Measurements from ENCODE around the gene FMNL3.

FMNL3 gene

GRCh38 chr12:49674318-49674981 is 32.8 kb downstream of the FMNL3 start:
- DNase-seq (ENCODE audit: low spot score), result no peak
- Mint-ChIP-seq H3K4me3 (no peak overlapping the region), H3K27me3 (ENCODE audit: low read depth) (no peaks in the 10 kb centered on the region), H3K9me3 (no peaks in the 10 kb centered on the region), H3K27ac (peak overlapping the region; percentile 51), H3K36me3 (ENCODE audit: low read depth) (peaks cover 4% of the 10 kb centered on the region), H3K4me1 (ENCODE audit: low read depth) (peaks cover 62% of the 10 kb centered on the region)

GRCh38 chr12:49673446-49674317 is 33.5 kb downstream of the FMNL3 start:
- Mint-ChIP-seq H3K4me1 (ENCODE audit: low read depth) (peaks cover 62% of the 10 kb centered on the region), H3K27ac (peak overlapping the region; percentile 51), H3K4me3 (peak overlapping the region; percentile 42), H3K9me3 (no peaks in the 10 kb centered on the region), H3K36me3 (ENCODE audit: low read depth) (peaks cover 4% of the 10 kb centered on the region), H3K27me3 (ENCODE audit: low read depth) (no peaks in the 10 kb centered on the region)
- DNase-seq (ENCODE audit: low spot score), result no peak

- Mint-ChIP-seq H3K9me3 (no peaks in the 10 kb centered on the region), H3K36me3 (ENCODE audit: low read depth) (peaks cover 6% of the 10 kb centered on the region), H3K4me1 (ENCODE audit: low read depth) (peaks cover 69% of the 10 kb centered on the region), H3K27me3 (ENCODE audit: low read depth) (no peaks in the 10 kb centered on the region), H3K4me3 (no peak overlapping the region), H3K27ac (peak overlapping the region; percentile 76)
- DNase-seq (ENCODE audit: low spot score), result no peak
Measured at GRCh38 chr12:49672301-49673217, 34.6 kb downstream of the FMNL3 start.

- Mint-ChIP-seq H3K27me3 (ENCODE audit: low read depth) (no peaks in the 10 kb centered on the region), H3K9me3 (no peaks in the 10 kb centered on the region), H3K4me1 (ENCODE audit: low read depth) (peaks cover 68% of the 10 kb centered on the region), H3K4me3 (peak overlapping the region; percentile 49), H3K36me3 (ENCODE audit: low read depth) (peaks cover 6% of the 10 kb centered on the region), H3K27ac (peak overlapping the region; percentile 84)
- DNase-seq (ENCODE audit: low spot score), result no peak
Measured at GRCh38 chr12:49671031-49671765, 36.0 kb downstream of the FMNL3 start.

- Mint-ChIP-seq H3K9me3 (no peaks in the 10 kb centered on the region), H3K4me3 (no peak overlapping the region), H3K27ac (no peak overlapping the region), H3K27me3 (ENCODE audit: low read depth) (no peaks in the 10 kb centered on the region), H3K4me1 (ENCODE audit: low read depth) (peaks cover 64% of the 10 kb centered on the region), H3K36me3 (ENCODE audit: low read depth) (peaks cover 9% of the 10 kb centered on the region)
- no peak for DNase-seq (ENCODE audit: low spot score)
Measured at GRCh38 chr12:49669796-49670195, 37.4 kb downstream of the FMNL3 start.

- H3K9me3 Mint-ChIP-seq, result no peaks in the 10 kb centered on the region
- H3K4me1 Mint-ChIP-seq (ENCODE audit: low read depth), result peaks cover 67% of the 10 kb centered on the region
- H3K27me3 Mint-ChIP-seq (ENCODE audit: low read depth), result no peaks in the 10 kb centered on the region
- no peak for DNase-seq (ENCODE audit: low spot score)
- H3K36me3 Mint-ChIP-seq (ENCODE audit: low read depth), result peaks cover 16% of the 10 kb centered on the region
- H3K27ac Mint-ChIP-seq, result peak overlapping the region; percentile 8
- H3K4me3 Mint-ChIP-seq, result no peak overlapping the region
Measured at GRCh38 chr12:49667325-49668090, 39.7 kb downstream of the FMNL3 start.

- Mint-ChIP-seq H3K27me3 (ENCODE audit: low read depth) (no peaks in the 10 kb centered on the region), H3K36me3 (ENCODE audit: low read depth) (peaks cover 27% of the 10 kb centered on the region), H3K27ac (no peak overlapping the region), H3K4me1 (ENCODE audit: low read depth) (peaks cover 69% of the 10 kb centered on the region), H3K9me3 (no peaks in the 10 kb centered on the region), H3K4me3 (no peak overlapping the region)
- no peak for DNase-seq (ENCODE audit: low spot score)
Measured at GRCh38 chr12:49666176-49666575, 41.0 kb downstream of the FMNL3 start.

GRCh38 chr12:49665384-49665783 is 41.8 kb downstream of the FMNL3 start:
- peaks cover 67% of the 10 kb centered on the region for H3K4me1 Mint-ChIP-seq (ENCODE audit: low read depth)
- H3K27me3 Mint-ChIP-seq (ENCODE audit: low read depth), result no peaks in the 10 kb centered on the region
- H3K27ac Mint-ChIP-seq, result no peak overlapping the region
- peak overlapping the region; percentile 28 for H3K4me3 Mint-ChIP-seq
- H3K9me3 Mint-ChIP-seq, result no peaks in the 10 kb centered on the region
- DNase-seq (ENCODE audit: low spot score), result no peak
- H3K36me3 Mint-ChIP-seq (ENCODE audit: low read depth), result peaks cover 33% of the 10 kb centered on the region

GRCh38 chr12:49664591-49665239 is 42.5 kb downstream of the FMNL3 start:
- H3K9me3 Mint-ChIP-seq, result no peaks in the 10 kb centered on the region
- no peak for DNase-seq (ENCODE audit: low spot score)
- peak overlapping the region; percentile 44 for H3K27ac Mint-ChIP-seq
- H3K4me3 Mint-ChIP-seq, result peak overlapping the region; percentile 28
- H3K36me3 Mint-ChIP-seq (ENCODE audit: low read depth), result peaks cover 36% of the 10 kb centered on the region
- H3K4me1 Mint-ChIP-seq (ENCODE audit: low read depth), result peaks cover 62% of the 10 kb centered on the region
- H3K27me3 Mint-ChIP-seq (ENCODE audit: low read depth), result no peaks in the 10 kb centered on the region

GRCh38 chr12:49664167-49664566 is 43.0 kb downstream of the FMNL3 start:
- peak overlapping the region; percentile 14 for H3K4me3 Mint-ChIP-seq
- peak overlapping the region; percentile 91 for H3K27ac Mint-ChIP-seq
- DNase-seq (ENCODE audit: low spot score), result no peak
- no peaks in the 10 kb centered on the region for H3K27me3 Mint-ChIP-seq (ENCODE audit: low read depth)
- no peaks in the 10 kb centered on the region for H3K9me3 Mint-ChIP-seq
- H3K36me3 Mint-ChIP-seq (ENCODE audit: low read depth), result peaks cover 35% of the 10 kb centered on the region
- H3K4me1 Mint-ChIP-seq (ENCODE audit: low read depth), result peaks cover 61% of the 10 kb centered on the region

GRCh38 chr12:49662998-49663843 is 44.0 kb downstream of the FMNL3 start:
- peak; percentile 66 for DNase-seq (ENCODE audit: low spot score)
- Mint-ChIP-seq H3K4me1 (ENCODE audit: low read depth) (peaks cover 61% of the 10 kb centered on the region), H3K36me3 (ENCODE audit: low read depth) (peaks cover 37% of the 10 kb centered on the region), H3K27me3 (ENCODE audit: low read depth) (no peaks in the 10 kb centered on the region), H3K4me3 (peak overlapping the region; percentile 81), H3K27ac (peak overlapping the region; percentile 91), H3K9me3 (no peaks in the 10 kb centered on the region)

GRCh38 chr12:49661746-49662145 is 45.5 kb downstream of the FMNL3 start:
- no peaks in the 10 kb centered on the region for H3K9me3 Mint-ChIP-seq
- H3K27me3 Mint-ChIP-seq (ENCODE audit: low read depth), result no peaks in the 10 kb centered on the region
- peak overlapping the region; percentile 91 for H3K27ac Mint-ChIP-seq
- peaks cover 44% of the 10 kb centered on the region for H3K36me3 Mint-ChIP-seq (ENCODE audit: low read depth)
- H3K4me1 Mint-ChIP-seq (ENCODE audit: low read depth), result peaks cover 55% of the 10 kb centered on the region
- no peak for DNase-seq (ENCODE audit: low spot score)
- peak overlapping the region; percentile 81 for H3K4me3 Mint-ChIP-seq
